Head of caudate nucleus (tissue), 42 donors: Measurements from ENCODE around the gene ZFHX3.

ENCODE experiments used
- DNase-seq, 42 donors: peaks; one replicate each; pipeline versions ENCODE4 v3.0.0 to v3.0.0-alpha.2; 2020 to 2021; ENCODE audit warnings: mixed read lengths in 7 of 42
- intact Hi-C: fragments of 100-400 bp; cut with DNase I; formaldehyde crosslinking; loops from one replicate; pipeline ENCODE4 v1.15.0; 2022

Gene ZFHX3

GRCh38 chr16:72788269-72788809 lies 259.6 kb downstream of the ZFHX3 start:
- intact Hi-C loops = no loop called here
- peak in 37 of 42 donors; percentile 10 to 70 (median 36) for DNase-seq

- peak; percentile 20 to 87 (median 68) for DNase-seq
- intact Hi-C loops = no loop called here
These were observed 260.2 kb downstream of the ZFHX3 start for GRCh38 chr16:72787514-72788268.

GRCh38 chr16:72787130-72787513 lies 260.8 kb downstream of the ZFHX3 start:
- peak in 4 of 42 donors; percentile 4 to 18 (median 14) for DNase-seq
- intact Hi-C loops = no loop called here

- no peak for DNase-seq
- intact Hi-C loops = no loop called here
These were observed 261.3 kb downstream of the ZFHX3 start for GRCh38 chr16:72786606-72787005.

GRCh38 chr16:72785886-72786285 lies 262.0 kb downstream of the ZFHX3 start:
- intact Hi-C loops = no loop called here
- DNase-seq = no peak

- no peak for DNase-seq
- intact Hi-C loops = no loop called here
These were observed 262.8 kb downstream of the ZFHX3 start for GRCh38 chr16:72785171-72785570.

GRCh38 chr16:72783716-72784318 lies 264.1 kb downstream of the ZFHX3 start:
- peak in 3 of 42 donors; percentile 16 to 46 (median 25) for DNase-seq
- intact Hi-C loops = no loop called here

- intact Hi-C loops = no loop called here
- no peak for DNase-seq
These were observed 278.1 kb downstream of the ZFHX3 start for GRCh38 chr16:72769876-72770275.

GRCh38 chr16:72768591-72768990 lies 279.3 kb downstream of the ZFHX3 start:
- no peak for DNase-seq

GRCh38 chr16:72766506-72766905 lies 281.4 kb downstream of the ZFHX3 start:
- intact Hi-C loops = no loop called here
- DNase-seq = no peak

More at GRCh38 chr16:72768591-72768990, 279.3 kb downstream of the ZFHX3 start:
- intact Hi-C loops = no loop called here

- intact Hi-C loops = no loop called here
These were observed 283.8 kb downstream of the ZFHX3 start for GRCh38 chr16:72764015-72764654.

GRCh38 chr16:72760581-72760980 lies 287.3 kb downstream of the ZFHX3 start:
- no peak for DNase-seq
- intact Hi-C loops = no loop called here

More at GRCh38 chr16:72764015-72764654, 283.8 kb downstream of the ZFHX3 start:
- no peak for DNase-seq

GRCh38 chr16:72753881-72754280 lies 294.0 kb downstream of the ZFHX3 start:
- DNase-seq = no peak
- intact Hi-C loops = no loop called here

GRCh38 chr16:72752004-72752695 lies 295.8 kb downstream of the ZFHX3 start:
- no peak for DNase-seq
- intact Hi-C loops = no loop called here

- DNase-seq = no peak
- intact Hi-C loops = no loop called here
These were observed 296.9 kb downstream of the ZFHX3 start for GRCh38 chr16:72751076-72751475.

- intact Hi-C loops = no loop called here
- DNase-seq = no peak
These were observed 298.8 kb downstream of the ZFHX3 start for GRCh38 chr16:72749091-72749490.

- DNase-seq = no peak
- intact Hi-C loops = no loop called here
These were observed 303.7 kb downstream of the ZFHX3 start for GRCh38 chr16:72744076-72744793.

- no peak for DNase-seq
- intact Hi-C loops = no loop called here
These were observed 304.7 kb downstream of the ZFHX3 start for GRCh38 chr16:72743011-72743761.
